Spleen (tissue), 11 donors: ENCODE measurements around the gene BRMS1. TPM values are rescaled to one million over a fixed set of nuclear protein-coding genes. Genes with fewer than 3 reads are reported as not detected.

Source experiments
- DNase-seq: peaks from one replicate; pipeline ENCODE4 v3.0.0-alpha.2; 2020
- H3K27ac ChIP-seq, 8 donors: fragments of 200-600 bp; sonication (generic) in 7 of 8; 1 replicate in 4 of 8; 2 replicates in 4 of 8; pipeline versions ENCODE4 v1.5.0 to v1.8.0; 2016 to 2021; ENCODE audit warnings: inconsistent platforms in 4 of 8, mild to moderate bottlenecking in 4 of 8, moderate library complexity in 1 of 8
- H3K27me3 ChIP-seq, 7 donors: fragments of 200-600 bp; sonication (generic) in 6 of 7; replicated peaks in 1 of 7; 1 replicate in 4 of 7; 2 replicates in 3 of 7; pipeline versions ENCODE4 v1.5.0 to v1.8.0; 2016 to 2021; ENCODE audit warnings: inconsistent platforms in 3 of 7, mild to moderate bottlenecking in 1 of 7
- H3K36me3 ChIP-seq, 6 donors: fragments of 200-600 bp; sonication (generic) in 5 of 6; 1 replicate in 4 of 6; 2 replicates in 2 of 6; pipeline versions ENCODE4 v1.5.0 to v1.8.0; 2016 to 2021; ENCODE audit warnings: inconsistent platforms in 2 of 6
- H3K4me1 ChIP-seq, 6 donors: fragments of 200-600 bp; sonication (generic) in 5 of 6; 1 replicate in 3 of 6; 2 replicates in 3 of 6; pipeline versions ENCODE4 v1.5.0 to v1.8.0; 2016 to 2021; ENCODE audit warnings: inconsistent platforms in 3 of 6
- H3K4me3 ChIP-seq, 8 donors: fragments of 200-600 bp; sonication (generic) in 7 of 8; 1 replicate in 4 of 8; 2 replicates in 4 of 8; pipeline versions ENCODE4 v1.5.0 to v1.8.0; 2016 to 2021; ENCODE audit warnings: inconsistent platforms in 4 of 8, mild to moderate bottlenecking in 4 of 8, moderate library complexity in 2 of 8
- H3K9me3 ChIP-seq, 8 donors: fragments of 200-600 bp; sonication (generic) in 7 of 8; 1 replicate in 4 of 8; 2 replicates in 4 of 8; pipeline versions ENCODE4 v1.5.0 to v1.8.0; 2016 to 2021; ENCODE audit warnings: inconsistent platforms in 4 of 8
- CTCF ChIP-seq, 11 experiments: fragments of 200-600 bp in 7 of 11; fragments of 450-650 bp in 4 of 11; sonication (generic) in 4 of 11; IDR thresholded peaks in 8 of 11; conservative IDR thresholded peaks in 3 of 11; 1 replicate in 7 of 11; 2 replicates in 4 of 11; pipeline versions ENCODE4 v1.4.0 to v1.8.0; 2016 to 2021; ENCODE audit warnings: antibody characterized with exemption in 11 of 11, inconsistent platforms in 4 of 11, mild to moderate bottlenecking in 1 of 11
- POLR2A ChIP-seq, 3 donors: fragments of 450-650 bp; IDR thresholded peaks; one replicate each; pipeline ENCODE4 v1.5.1; 2017; ENCODE audit warnings: antibody characterized with exemption in 3 of 3, mild to moderate bottlenecking in 1 of 3
- POLR2AphosphoS5 ChIP-seq, 3 donors: sonication (generic); formaldehyde crosslinking; IDR thresholded peaks; one replicate each; pipeline ENCODE4 v1.5.1; 2017; ENCODE audit warnings: antibody characterized with exemption in 3 of 3
- WGBS, 5 donors: extraction: QIAGEN DNeasy Blood & Tissue Kit in 3 of 5; methylation state at CpG; one replicate each; pipeline versions ENCODE4 v1.1.5 to v1.1.7; 2013 to 2018; 5-methylcytosine and 5-hydroxymethylcytosine counted together
- intact Hi-C: fragments of 100-400 bp; cut with DNase I; formaldehyde crosslinking; loops from one replicate; pipeline ENCODE4 v1.15.0; 2023; ENCODE audit warnings: low total_unique reads
- polyA plus RNA-seq, 3 donors: library from polyadenylated mRNA; stranded (reverse); fragments of 200-250 nt; gene quantifications; one replicate each; pipeline ENCODE4 v1.2.1, GENCODE V29; 2013
- total RNA-seq, 7 donors: library from RNA; depleted of rRNA in 3 of 7; stranded (reverse); fragments of >200 nt in 3 of 7; fragmentation: NEBNext Ultra II Directional in 4 of 7; extraction: Animal tissue kit (Norgen Biotek cat#: 25700) in 4 of 7; gene quantifications; one replicate each; pipeline versions ENCODE4 v1.1.0 to v1.2.1, GENCODE V29; 2016 to 2021
- donor health status: healthy with polysubstance abuse.
- donor health status: DM: no; HTN: no; CAD: no; lungs with moderate emphysema.
- donor health status: DM: no; HTN: no; CAD: no.
- donor health status: Bipolar disorder and iron deficiency.
- donor health status: healthy.
- donor health status: DM: no; HTN: no; CAD: no.
- donor health status: DM: yes; HTN: yes; CAD: no.

Gene BRMS1
- total and polyA plus RNA-seq, 10 donors = 32.3 to 90.6 (median 42.8) TPM

- Histone ChIP-seq H3K27ac (peak overlapping the region in 6 of 8 donors; percentile 32 to 71 (median 54)), H3K4me3 (peak overlapping the region in 1 of 8 donors; percentile 31), H3K4me1 (peaks cover 16 to 59% (median 41%) of the 10 kb centered on the region in 6 donors), H3K9me3 (no peaks in the 10 kb centered on the region), H3K36me3 (peaks cover 0 to 24% (median 11%) of the 10 kb centered on the region in 6 donors), H3K27me3 (no peaks in the 10 kb centered on the region)
- TF ChIP-seq POLR2A (IDR thresholded peaks at IDR 0.05) (no peak), POLR2AphosphoS5 (IDR thresholded peaks at IDR 0.05) (peak; percentile 72 to 81 (median 74)), CTCF (IDR thresholded peaks at IDR 0.05 in 8 of 11, conservative IDR thresholded peaks at IDR 0.05 in 3 of 11) (peak; percentile 97 to 99 (median 98))
- WGBS, 5 donors = 8 to 13% (median 12%) methylated on average over 13 to 19 of the region's 19 CpGs
- DNase-seq = peak; percentile 93
- intact Hi-C loops = loop anchor here (2.0 kb wide), 1 partner anchor 16 kb away; no protein-coding TSS in a partner anchor
These were observed 16.4 kb downstream of the BRMS1 start for GRCh38 chr11:66328302-66329144.

GRCh38 chr11:66328031-66328301 lies 16.9 kb downstream of the BRMS1 start:
- H3K4me3 ChIP-seq = peak overlapping the region in 1 of 8 donors; percentile 31
- H3K27me3 ChIP-seq = no peaks in the 10 kb centered on the region
- 37 to 67% (median 58%) methylated on average over 2 to 3 of the region's 3 CpGs for WGBS, 5 donors
- H3K9me3 ChIP-seq = no peaks in the 10 kb centered on the region
- peaks cover 0 to 18% (median 9%) of the 10 kb centered on the region in 6 donors for H3K36me3 ChIP-seq
- peak overlapping the region in 5 of 8 donors; percentile 44 to 71 (median 59) for H3K27ac ChIP-seq
- no peak for DNase-seq
- intact Hi-C loops = loop anchor here (2.0 kb wide), 1 partner anchor 15 kb away; no protein-coding TSS in a partner anchor
- TF ChIP-seq POLR2A (IDR thresholded peaks at IDR 0.05) (no peak), CTCF (IDR thresholded peaks at IDR 0.05 in 8 of 11, conservative IDR thresholded peaks at IDR 0.05 in 3 of 11) (no peak), POLR2AphosphoS5 (IDR thresholded peaks at IDR 0.05) (no peak)
- peaks cover 16 to 59% (median 41%) of the 10 kb centered on the region in 6 donors for H3K4me1 ChIP-seq

GRCh38 chr11:66327171-66328030 lies 17.5 kb downstream of the BRMS1 start:
- Histone ChIP-seq H3K9me3 (no peaks in the 10 kb centered on the region), H3K36me3 (peaks cover 0 to 13% (median 4%) of the 10 kb centered on the region in 6 donors), H3K27me3 (no peaks in the 10 kb centered on the region), H3K4me1 (peaks cover 16 to 59% (median 41%) of the 10 kb centered on the region in 6 donors), H3K27ac (peak overlapping the region in 7 of 8 donors; percentile 2 to 71 (median 54)), H3K4me3 (no peak overlapping the region)
- no peak for DNase-seq
- WGBS, 5 donors = 83 to 88% (median 87%) methylated on average over 10 of the region's 10 CpGs
- no peak for TF ChIP-seq CTCF (IDR thresholded peaks at IDR 0.05 in 8 of 11, conservative IDR thresholded peaks at IDR 0.05 in 3 of 11)
- no peak for TF ChIP-seq POLR2A (IDR thresholded peaks at IDR 0.05)
- TF ChIP-seq POLR2AphosphoS5 (IDR thresholded peaks at IDR 0.05) = no peak
- intact Hi-C loops = loop anchor here (2.0 kb wide), 1 partner anchor 15 kb away; no protein-coding TSS in a partner anchor
